GM10847 (cell line): ENCODE results near the gene SAG.
A peak's percentile ranks its signal among the peaks of the same experiment; 100 is the strongest.

Experiments used
- POLR2A ChIP-seq: IDR thresholded peaks from 2 replicates; pipeline ENCODE4 v1.6.1; 2011; ENCODE audit not compliant: insufficient read length; ENCODE audit errors: extremely low read depth

The SAG gene

DNA sequence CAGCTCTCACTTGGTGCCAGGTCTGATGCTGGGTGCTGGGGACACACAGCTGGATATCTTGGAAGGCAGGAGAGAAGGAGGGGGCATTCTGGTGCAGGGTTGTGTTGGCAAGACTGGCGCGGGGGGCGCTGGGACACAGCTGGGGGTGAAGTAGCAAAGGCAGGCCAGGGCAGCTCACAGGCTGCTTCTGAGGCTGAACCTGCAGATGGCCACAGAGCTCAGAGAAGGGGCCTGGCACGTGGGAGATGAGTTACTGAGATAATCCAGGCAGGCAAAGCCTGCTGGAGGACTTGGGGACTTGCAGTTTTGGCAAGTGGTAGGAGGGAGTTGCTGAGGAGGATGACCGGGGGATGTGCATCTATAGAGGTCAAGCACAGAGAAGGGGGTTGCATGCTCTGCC lies 30.4 kb downstream of the SAG start:
- no peak for TF ChIP-seq POLR2A

DNA sequence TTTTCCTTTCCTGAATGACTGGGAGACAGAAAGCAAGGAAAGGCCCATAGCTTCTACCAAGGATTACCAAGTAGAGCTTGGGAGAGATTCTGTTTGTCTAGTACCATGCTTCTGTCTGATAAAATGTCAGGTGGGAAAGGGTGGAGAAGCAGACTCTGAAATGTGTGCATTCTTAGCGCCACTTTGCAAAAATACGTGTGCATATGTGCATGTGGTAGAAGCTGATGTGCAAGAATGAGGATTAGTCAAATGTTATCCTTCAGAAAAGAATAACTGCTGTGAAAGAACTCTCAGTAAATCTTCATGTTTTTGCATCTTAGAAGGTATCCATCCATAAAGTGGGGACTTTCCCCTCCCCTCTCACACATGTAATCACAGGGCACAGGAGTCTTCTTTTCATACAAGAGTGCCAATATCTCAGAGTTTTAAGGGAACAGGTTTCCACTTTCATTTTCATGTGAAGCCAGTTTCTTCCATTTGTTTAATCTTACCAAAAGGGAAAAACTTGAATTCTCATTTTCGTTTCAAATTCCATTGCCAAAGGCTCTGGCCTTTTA lies 31.3 kb downstream of the SAG start:
- no peak for TF ChIP-seq POLR2A

DNA sequence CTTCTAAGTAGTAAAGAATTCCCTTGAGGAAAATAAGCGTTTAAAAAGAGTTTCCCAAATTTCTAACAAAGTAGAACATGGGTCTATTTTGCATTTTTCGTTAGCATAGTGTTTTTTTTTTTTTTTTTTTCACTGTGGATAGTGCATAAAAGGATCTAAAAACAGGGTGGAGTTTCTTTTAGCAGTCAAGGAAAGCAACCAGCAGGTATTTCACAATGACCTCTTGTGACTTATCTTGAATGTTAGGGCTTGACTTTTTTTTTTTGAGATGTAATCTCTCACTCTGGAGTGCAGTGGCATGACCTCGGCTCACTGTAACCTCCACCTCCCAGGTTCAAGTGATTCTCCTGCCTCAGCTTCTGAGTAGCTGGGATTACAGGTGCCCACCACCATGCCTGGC lies 31.8 kb downstream of the SAG start:
- TF ChIP-seq POLR2A, result no peak

GRCh38 chr2:233341296-233341695 lies 33.7 kb downstream of the SAG start:
- no peak for TF ChIP-seq POLR2A

GRCh38 chr2:233342301-233342700 lies 34.7 kb downstream of the SAG start:
- no peak for TF ChIP-seq POLR2A

DNA sequence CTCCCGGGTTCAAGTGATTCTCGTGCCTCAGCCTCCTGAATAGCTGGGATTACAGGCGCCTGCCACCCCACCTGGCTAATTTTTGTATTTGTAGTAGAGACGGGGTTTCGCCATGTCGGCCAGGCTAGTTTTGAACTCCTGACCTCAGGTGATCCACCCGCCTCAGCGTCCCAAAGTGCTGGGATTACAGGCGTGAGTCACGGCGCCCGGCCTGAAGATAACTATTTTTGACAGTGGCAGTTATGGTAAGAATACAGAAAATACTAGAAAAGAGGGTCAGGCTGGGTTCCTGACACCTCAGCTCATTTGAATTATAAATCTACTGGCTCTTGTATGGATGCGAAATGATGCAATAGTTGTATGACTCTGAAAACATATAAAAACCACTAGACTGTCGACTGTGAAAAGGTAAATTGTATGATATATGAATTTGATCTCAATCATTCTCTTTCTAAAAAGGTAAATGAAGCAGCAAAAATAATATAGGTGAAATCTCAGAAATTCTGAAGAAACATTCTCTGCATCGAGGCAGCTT lies 35.6 kb downstream of the SAG start:
- no peak for TF ChIP-seq POLR2A

DNA sequence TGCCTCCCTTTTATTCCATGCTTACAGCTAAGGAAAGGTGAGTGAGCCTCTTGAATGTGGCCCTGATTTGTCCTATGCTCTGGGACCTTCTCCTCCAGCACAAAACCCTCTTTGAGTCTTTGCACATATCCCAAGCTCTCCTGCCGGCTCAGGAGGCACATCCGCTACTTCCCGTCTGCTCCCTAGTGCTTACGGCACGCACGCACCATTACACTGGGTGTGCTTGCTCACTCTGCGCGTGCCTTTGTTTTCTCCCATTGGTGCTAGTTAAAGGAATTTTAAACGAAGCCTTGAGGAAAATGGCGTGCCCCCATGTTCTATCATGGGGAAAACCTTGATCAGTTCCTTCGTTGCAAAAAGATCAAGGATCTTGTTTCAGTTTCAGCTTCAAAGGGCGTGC lies 38.8 kb downstream of the SAG start:
- TF ChIP-seq POLR2A, result no peak

DNA sequence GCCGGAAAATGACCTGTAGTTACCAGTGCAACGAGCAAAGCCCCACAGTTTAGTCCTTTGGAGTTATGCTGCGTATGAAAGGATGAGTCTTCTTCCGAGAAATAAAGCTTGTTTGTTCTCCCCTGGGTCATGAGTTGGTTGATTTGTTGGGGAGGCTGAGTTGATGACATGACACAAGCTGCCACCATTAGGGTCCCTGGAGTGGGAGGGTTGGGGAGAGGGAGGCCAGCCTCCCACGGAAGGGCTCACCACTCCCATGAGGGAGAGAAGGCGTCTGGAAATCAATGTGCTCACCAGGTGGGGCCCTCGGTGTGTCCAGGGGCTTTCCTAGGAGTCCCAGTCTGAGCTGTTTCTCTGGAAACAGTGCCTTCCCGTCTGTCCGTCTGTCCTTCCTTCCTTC lies 39.3 kb downstream of the SAG start:
- TF ChIP-seq POLR2A, result no peak

- no peak for TF ChIP-seq POLR2A
These were observed 41.7 kb downstream of the SAG start for GRCh38 chr2:233349005-233349998.

GRCh38 chr2:233350708-233351107 lies 43.1 kb downstream of the SAG start:
- no peak for TF ChIP-seq POLR2A

GRCh38 chr2:233351423-233351822 lies 43.8 kb downstream of the SAG start:
- TF ChIP-seq POLR2A, result no peak

DNA sequence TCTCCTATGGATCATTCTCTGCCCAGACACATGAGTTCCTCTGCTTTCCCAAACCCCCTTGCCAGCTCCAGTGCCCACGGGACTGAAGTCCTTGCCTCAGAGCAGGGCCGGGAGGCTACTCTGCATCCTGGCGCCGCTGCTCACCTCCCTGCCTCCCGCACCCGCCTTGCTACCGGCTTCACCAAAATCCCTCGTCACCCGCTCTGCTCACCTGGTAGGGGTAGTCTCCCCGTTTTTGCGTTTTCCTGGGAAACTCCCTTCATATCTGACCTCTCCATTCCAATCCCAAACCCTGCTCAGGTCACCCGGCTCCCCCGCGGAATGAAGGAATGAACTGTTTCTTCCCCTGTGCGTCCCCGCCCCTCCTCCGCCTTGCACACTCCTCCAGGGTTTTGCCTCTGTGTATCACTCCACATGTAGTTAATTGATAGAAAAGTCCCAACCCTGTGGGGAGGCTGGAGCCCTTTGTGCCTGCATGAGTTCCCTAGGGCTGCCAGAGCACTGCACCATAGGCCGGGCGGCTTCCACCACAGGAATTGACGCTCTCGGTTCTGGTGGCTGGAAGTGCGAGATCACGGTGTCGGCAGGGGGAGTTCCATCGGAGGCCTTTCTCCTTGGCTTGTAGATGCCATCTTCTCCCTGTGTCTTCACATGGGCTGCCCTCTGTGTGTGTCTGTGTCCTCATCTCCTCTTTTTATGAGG lies 44.7 kb downstream of the SAG start:
- no peak for TF ChIP-seq POLR2A

DNA sequence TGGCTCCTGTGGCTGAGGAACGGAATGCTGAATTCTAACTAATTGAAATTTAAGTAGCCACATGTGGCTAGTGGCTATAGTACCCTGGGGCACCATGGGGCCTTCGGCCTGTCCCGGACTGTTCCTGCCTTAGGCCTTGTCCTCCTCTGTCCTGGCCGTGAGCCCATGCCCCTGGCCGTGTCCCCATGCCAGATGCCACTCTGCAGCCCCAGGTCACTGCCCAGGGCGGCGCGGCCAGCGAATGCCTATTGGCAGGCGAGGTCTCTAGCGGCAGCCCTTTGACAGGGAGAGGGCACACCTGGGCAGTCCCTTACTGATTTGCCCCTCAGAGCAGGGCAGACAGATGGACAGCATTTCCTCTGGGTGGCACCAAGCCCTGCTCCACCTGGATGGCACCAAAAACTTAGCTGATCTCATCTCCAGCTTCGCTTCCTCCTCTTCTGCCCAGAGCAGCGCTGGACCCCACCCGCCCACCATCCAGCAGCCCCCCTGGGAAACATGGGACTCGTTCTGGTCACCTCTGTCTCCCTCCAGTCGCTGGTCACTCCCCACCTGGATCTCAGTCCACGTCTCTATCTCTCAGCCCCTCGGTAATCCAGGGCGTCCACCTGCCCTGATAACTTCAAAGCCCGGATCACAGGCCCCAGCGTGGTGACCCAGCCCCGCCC lies 45.6 kb downstream of the SAG start:
- TF ChIP-seq POLR2A, result no peak

DNA sequence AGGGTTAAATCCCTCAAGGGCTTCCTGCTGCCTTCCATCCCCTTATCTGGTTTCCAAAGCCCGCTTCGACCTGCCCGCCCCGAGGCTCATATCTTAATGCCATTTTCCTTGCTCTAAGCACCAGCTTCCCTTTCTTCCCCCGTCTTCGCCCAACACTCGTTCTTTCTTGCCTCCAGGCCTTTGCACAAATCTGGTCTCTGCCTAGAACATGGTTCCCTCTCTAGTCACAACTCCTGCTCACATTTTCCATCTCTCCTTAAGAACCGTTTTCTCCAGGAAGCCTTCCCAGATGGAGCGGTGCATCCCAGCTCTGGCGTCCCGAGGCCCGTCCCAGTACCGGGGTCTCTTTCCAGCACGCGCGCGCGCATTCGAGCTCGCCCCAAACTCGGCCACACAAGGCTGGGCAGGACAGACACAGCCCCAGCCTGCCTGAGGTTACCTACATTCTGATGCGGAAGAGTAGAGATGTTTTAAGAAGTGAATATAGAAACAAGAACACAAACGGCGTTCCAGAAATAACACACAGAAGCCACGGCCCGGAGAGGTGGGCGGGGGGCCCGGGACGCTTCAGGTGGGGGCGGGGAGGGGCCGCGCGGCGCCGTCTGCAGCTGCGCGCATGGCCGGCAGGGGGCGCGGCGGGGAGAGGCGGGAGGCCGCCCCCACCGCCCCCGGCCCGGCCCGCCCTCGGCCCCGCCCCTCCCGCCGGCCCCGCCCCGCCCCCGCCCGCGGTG lies 46.3 kb downstream of the SAG start, which contains the start of gene DGKD:
DGKD (plus strand) TSS at position 726 of the 731 bp plus-strand sequence. CDS start 25 bp downstream, outside the sequence.
- TF ChIP-seq POLR2A, result peak; percentile 51
